ENCODE data around the gene PLSCR2.

The PLSCR2 gene

GRCh38 chr3:146464005-146464595 lies 5.3 kb downstream of the PLSCR2 start:
- Histone ChIP-seq H3K4me1 (ENCODE audit: control insufficient read depth, insufficient read depth, low read length) (no peaks in the 10 kb centered on the region), H3K36me3 (ENCODE audit: control insufficient read depth in 2 of 2, insufficient read depth in 1 of 2, low read length in 2 of 2) (no peaks in the 10 kb centered on the region), H3K4me3 (ENCODE audit: low read depth, low read length) (no peak overlapping the region), H3K9me3 (ENCODE audit: control insufficient read depth, insufficient read depth, low read depth, low read length) (no peaks in the 10 kb centered on the region), H3K27ac (ENCODE audit: extremely low read depth, low read depth, low read length) (no peak overlapping the region)
- ChIA-PET POLR2A (no interaction called here), CTCF (interaction anchor here (0.6 kb wide), 1 partner anchor 173 kb away, joined by 3 read pairs; no protein-coding TSS in a partner anchor)
- TF ChIP-seq ZSCAN4 (tag by site-specific recombination; IDR thresholded peaks at IDR 0.05), result no peak
- TF ChIP-seq ZBTB11 (tag by site-specific recombination; conservative IDR thresholded peaks at IDR 0.05; ENCODE audit: low read depth), result no peak
- no peak for TF ChIP-seq ZNF600 (tag by site-specific recombination; IDR thresholded peaks at IDR 0.05)
- no peak for TF ChIP-seq ZNF677 (tag by site-specific recombination; IDR thresholded peaks at IDR 0.05)

GRCh38 chr3:146454796-146455195 lies 14.6 kb downstream of the PLSCR2 start:
- Histone ChIP-seq H3K4me3 (ENCODE audit: low read depth, low read length) (no peak overlapping the region), H3K4me1 (ENCODE audit: control insufficient read depth, insufficient read depth, low read length) (no peaks in the 10 kb centered on the region), H3K9me3 (ENCODE audit: control insufficient read depth, insufficient read depth, low read depth, low read length) (no peaks in the 10 kb centered on the region), H3K27ac (ENCODE audit: extremely low read depth, low read depth, low read length) (no peak overlapping the region), H3K36me3 (ENCODE audit: control insufficient read depth in 2 of 2, insufficient read depth in 1 of 2, low read length in 2 of 2) (no peaks in the 10 kb centered on the region)
- ChIA-PET POLR2A (no interaction called here), CTCF (no interaction called here)
- TF ChIP-seq ZNF830 (tag by site-specific recombination; IDR thresholded peaks at IDR 0.05; ENCODE audit: low read depth) (no peak), ZNF24 (tag by site-specific recombination; IDR thresholded peaks at IDR 0.05) (no peak), ZNF660 (tag by site-specific recombination; IDR thresholded peaks at IDR 0.05) (no peak), ZNF133 (tag by site-specific recombination; IDR thresholded peaks at IDR 0.05) (no peak), TRIM28 (IDR thresholded peaks at IDR 0.05; ENCODE audit: borderline replicate concordance, low read length) (no peak), ZBTB20 (tag by site-specific recombination; IDR thresholded peaks at IDR 0.05) (no peak), ZNF488 (tag by site-specific recombination; IDR thresholded peaks at IDR 0.05) (no peak), ZNF768 (tag by site-specific recombination; IDR thresholded peaks at IDR 0.05) (no peak), ZSCAN16 (tag by site-specific recombination; IDR thresholded peaks at IDR 0.05) (no peak), ZNF530 (tag by site-specific recombination; IDR thresholded peaks at IDR 0.05; ENCODE audit: low read depth) (no peak), KLF16 (tag by site-specific recombination; IDR thresholded peaks at IDR 0.05) (no peak), ZBTB1 (tag by site-specific recombination; IDR thresholded peaks at IDR 0.05) (no peak), ZNF629 (tag by site-specific recombination; IDR thresholded peaks at IDR 0.05) (no peak)

GRCh38 chr3:146449613-146450012 lies 19.7 kb downstream of the PLSCR2 start:
- POLR2A ChIA-PET, result no interaction called here
- Histone ChIP-seq H3K4me3 (ENCODE audit: low read depth, low read length) (no peak overlapping the region), H3K27ac (ENCODE audit: extremely low read depth, low read depth, low read length) (no peak overlapping the region), H3K36me3 (ENCODE audit: control insufficient read depth in 2 of 2, insufficient read depth in 1 of 2, low read length in 2 of 2) (no peaks in the 10 kb centered on the region), H3K4me1 (ENCODE audit: control insufficient read depth, insufficient read depth, low read length) (no peaks in the 10 kb centered on the region), H3K9me3 (ENCODE audit: control insufficient read depth, insufficient read depth, low read depth, low read length) (no peaks in the 10 kb centered on the region)
- CTCF ChIA-PET, result interaction anchor here (0.9 kb wide), 1 partner anchor 24 kb away, joined by 3 read pairs; no protein-coding TSS in a partner anchor
- TF ChIP-seq GFI1B (tag by site-specific recombination; IDR thresholded peaks at IDR 0.05) (no peak), ZBTB1 (tag by site-specific recombination; IDR thresholded peaks at IDR 0.05) (no peak), ZNF266 (tag by site-specific recombination; IDR thresholded peaks at IDR 0.05; ENCODE audit: low read depth) (no peak), ZFP3 (tag by site-specific recombination; IDR thresholded peaks at IDR 0.05; ENCODE audit: low read depth) (no peak), YY2 (tag by site-specific recombination; IDR thresholded peaks at IDR 0.05) (no peak)
